GM21367 (cell line): ENCODE results near the gene TMTC4.

ENCODE experiments used
- ATAC-seq: cut with Tn5 transposase; IDR thresholded peaks from one replicate; pipeline ENCODE4 v1.9.1; 2021; ENCODE audit not compliant: unreplicated experiment

The TMTC4 gene

DNA sequence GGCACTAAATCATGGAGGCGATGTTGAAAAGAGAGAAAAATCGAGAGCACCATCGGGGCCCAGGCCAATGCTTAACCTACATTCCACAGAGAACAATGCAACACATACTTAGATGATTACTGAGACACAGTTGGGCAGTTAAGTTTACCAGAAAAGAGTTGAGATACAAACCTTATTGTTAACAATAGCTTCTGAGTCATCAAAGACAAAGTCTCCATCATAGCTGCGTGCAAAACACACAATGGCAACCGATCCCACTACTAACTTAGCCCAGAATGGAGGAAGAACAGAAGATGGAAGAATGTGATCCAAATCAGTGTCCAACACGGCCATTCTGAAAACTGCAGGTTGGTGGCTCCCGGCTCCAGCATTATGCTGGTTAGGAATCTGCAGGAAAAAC is 6.2 kb downstream of the TMTC4 start:
- no peak for ATAC-seq

DNA sequence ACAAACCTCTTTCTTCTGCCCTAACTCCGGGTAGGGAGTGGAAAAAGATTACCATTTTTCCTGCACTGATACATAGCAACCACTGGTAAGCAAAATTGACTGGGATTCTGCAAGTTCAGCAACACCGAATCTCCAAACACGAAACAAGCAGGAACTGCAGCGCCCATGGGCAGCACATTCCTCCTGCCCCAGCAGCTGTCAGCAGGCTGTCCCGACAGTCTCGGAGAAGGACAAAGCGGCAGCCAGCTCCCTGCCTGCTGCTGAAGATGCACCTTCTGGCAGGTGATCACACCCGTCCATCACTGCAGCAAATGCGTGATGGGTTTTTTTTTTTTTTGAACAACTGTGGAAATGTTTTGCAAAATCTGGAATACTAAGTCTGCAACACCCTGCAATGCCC is 6.7 kb downstream of the TMTC4 start:
- no peak for ATAC-seq

DNA sequence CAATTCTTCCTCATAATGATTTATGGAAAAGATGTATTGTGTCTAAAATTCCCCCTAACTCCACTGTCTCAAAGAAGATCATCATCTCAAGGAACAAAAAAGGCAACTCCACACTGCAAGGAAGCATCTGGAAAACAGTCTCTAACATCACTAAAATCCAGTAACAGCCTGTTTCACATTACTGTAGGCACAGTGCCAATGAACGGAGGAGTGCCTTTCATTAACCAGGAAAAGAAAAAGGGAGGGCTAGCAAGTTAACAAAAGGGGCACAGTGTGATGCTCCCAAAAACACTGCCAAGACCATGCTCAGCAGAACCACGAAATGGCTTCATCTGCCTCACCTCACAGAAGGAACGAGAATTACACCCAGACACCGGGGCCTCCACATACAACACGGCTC is 8.5 kb downstream of the TMTC4 start:
- ATAC-seq = no peak

DNA sequence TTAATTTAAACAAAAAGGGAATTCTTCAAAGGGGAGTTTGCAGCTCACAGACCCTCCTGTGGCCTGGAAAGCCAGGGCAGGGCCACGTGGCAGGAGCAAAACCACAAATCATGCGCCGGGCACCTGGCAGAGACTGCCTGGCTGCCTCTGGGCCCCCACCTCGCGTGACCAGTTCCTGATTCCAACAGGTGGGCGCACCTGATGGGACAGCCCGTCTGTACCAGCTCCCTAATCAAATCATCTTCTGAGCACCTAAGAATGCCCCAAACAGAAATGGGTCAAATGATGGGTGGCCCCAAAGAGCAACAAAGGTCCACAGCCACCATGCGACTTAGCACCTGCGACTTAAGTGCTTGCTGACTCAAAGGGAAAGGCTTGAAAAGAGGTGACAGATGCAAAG is 9.2 kb downstream of the TMTC4 start:
- no peak for ATAC-seq

DNA sequence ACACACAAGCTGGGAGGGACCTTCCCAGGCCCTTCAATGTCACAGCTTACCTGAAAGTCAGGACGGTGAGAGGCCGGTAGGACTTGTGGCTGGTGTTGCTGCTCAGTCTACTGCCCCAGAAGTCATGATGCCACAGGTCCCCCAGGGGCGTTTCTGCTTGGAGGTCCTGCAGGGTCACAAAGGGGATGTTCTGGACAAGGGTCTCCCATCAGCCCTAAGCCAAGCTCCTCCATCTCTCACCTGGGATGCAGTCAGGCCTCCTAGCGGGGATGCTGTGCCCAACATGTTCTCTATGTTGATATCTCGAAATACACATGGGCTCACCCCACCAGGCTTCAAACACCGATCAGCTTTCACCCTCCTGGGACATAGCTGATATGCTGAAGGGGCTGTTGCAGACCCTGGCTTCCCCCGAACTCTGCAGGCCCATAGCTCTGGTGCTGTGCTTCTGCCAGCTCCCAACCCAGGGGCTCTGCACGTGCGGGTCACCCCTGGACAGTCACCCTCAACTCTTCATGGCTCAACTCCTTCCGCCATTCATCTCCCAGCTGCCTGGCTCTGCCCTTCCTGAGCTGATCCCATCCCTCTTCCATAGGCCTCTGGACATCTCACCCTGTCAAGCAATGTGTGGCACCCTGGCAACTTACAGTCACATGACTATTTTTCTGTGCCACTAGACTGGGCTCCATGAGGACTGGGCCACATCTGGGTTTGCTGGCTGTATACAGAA is 10.3 kb downstream of the TMTC4 start:
- no peak for ATAC-seq

DNA sequence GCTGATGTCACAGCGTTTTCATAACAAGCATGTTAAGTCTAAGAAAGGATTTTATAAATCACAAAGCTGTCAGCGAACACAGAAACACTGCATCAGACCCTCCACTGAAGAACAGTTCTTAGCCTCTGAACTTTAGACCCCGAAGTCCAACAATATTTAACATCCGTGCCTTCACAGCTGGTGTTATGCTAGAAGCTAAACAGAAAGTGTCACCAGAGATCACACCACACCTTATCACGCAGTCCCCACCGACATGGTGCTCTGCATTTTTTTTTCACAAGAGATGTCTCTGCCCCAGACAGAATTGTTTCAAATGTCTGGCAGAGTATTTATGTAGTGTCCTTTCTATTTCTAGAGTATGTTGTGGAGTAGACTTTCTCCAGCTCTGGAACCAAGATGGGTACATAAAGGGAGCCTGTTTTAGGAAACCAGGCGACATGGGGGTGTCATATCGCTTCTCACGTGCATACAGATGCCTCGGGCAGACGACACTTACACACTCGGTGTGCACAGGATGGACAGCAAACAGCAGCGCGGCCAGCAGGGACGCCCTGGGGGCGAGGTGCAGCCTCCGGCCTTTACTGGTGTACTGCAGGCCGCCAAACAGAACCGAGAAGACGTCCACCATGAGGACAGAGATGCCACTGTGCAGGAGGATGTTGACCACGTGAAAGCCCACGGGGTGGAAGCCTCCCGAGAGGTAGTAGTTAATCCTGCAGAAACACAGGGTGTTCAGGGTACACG is 12.0 kb downstream of the TMTC4 start:
- no peak for ATAC-seq

DNA sequence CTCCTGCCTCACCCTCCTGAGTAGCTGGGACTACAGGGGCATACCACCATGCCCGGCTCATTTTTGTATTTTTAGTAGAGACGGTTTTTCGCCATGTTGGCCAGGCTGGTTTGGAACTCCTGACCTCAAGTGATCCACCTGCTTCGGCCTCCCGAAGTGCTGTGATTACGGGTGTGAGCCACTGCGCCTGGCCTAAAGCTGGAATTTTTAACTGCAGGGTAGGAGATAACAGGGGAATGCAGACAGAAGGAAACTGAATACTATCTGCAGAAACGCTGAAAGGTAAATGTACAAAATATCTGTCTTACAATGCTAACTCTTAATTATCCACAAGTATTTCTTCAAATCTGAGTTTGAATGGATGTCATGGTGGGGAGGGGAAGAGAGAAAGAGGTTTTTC is 13.8 kb downstream of the TMTC4 start:
- no peak for ATAC-seq

DNA sequence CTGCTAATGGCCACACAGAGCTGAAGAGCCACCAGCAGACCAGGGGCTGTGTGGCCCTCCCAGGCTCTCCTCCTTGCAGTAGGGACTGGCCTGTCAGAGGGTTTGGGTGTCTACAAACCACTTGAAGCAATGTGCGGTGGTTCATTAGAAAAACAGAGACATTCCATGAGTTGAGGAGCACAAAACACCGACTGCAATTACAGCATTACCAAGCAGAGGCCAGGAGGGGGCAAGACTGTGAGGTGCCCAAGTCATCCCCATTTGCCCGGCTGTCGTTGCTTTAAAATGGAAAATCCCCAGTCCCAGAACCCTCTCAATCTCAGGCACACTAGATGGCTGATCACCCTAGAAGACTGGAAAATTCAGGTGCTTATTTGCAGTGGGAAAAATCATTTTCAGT is 15.0 kb downstream of the TMTC4 start:
- no peak for ATAC-seq

DNA sequence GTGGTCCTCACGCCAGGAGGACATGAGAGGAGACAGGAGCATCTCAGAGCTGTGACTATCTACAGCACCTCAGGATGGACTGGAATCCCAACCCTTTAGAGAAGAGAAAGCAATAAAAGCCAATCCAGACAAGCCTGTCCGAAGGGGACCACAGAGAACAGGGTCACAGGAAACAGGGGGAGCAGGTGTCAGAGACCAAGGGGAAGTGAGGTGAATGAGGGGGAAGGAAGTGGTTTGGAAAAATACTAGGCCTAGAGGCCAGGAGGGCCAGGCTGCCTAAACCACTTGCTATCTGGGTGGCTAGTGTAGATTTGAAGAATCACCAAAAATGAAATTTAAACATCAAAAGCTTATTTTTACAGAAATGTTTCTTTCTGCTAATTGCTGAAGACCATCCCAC is 16.2 kb downstream of the TMTC4 start:
- ATAC-seq = no peak

DNA sequence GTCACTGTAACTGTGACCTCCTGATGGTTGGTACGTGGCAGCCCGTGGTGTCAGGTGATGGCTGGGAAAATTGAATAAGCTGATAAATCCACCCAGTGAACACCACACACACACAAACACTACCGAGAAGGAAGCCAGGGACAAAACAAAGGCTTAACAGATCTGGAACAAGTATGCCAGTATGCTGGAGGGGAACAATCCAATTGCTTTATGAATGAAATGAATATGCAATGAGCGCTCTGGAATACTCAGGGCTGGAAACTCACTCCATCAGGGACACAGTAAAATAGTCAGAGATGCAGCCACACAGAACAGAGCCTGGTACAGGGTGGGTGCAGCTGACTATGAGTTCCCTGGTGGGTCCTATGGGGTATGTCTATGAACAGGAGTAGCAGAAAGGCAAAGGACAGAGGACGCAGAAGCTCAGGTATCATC is 16.7 kb downstream of the TMTC4 start:
- ATAC-seq = no peak

DNA sequence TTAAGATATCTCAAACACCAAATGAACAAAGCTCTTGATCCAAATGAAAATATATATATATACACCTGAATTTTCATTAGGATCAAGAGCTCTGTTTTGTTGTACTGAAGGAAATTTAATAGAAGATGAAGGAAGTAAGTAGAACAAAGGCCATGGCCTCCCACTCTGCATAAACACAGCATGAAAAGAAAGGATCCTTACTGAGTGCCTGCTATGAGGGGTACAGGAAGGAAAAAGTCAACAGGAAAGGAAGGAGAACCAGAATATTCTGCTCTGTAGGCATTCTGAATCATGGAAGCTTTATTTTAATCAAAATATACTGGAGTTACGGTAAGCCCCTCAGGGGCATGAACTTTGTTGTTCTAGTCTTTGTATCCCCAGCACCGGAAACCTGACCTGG is 22.1 kb downstream of the TMTC4 start:
- ATAC-seq = no peak

DNA sequence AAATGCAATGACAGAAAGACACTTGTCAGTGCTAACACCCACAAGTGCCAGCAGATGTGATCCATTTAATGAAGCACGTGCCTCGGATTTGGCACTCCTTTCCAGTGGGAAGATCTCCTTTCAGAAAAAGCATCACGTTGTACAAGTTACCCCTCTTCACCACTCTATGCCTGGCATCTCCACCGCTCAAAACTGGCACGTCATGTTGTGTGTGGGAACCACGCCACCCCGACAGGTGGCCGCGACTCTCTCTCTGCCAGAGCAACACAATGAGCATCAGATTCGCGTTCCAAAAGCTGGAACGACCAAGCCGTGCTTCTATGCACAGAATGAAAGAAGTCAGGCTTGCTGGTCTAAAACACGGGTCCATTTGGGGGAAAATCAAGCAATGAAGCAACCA is 24.3 kb downstream of the TMTC4 start:
- ATAC-seq = no peak

DNA sequence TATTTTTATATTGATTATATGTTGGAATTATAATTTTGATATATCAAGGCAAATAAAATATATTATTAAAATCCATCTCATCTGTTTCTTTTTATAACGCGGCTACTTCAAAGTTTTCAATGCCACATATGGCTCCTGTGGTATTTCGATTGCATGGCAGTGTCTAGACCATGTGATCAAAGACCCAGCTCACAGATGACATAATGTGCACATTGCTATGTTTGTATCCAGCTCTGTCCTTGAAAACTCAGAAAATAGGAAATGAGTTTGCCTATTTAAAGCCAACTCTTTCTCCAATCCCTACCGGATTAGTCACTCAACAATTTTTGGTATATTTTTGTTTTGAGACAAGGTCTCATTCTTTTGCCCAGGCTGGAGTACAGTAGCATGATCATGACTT is 26.2 kb downstream of the TMTC4 start:
- ATAC-seq = no peak

DNA sequence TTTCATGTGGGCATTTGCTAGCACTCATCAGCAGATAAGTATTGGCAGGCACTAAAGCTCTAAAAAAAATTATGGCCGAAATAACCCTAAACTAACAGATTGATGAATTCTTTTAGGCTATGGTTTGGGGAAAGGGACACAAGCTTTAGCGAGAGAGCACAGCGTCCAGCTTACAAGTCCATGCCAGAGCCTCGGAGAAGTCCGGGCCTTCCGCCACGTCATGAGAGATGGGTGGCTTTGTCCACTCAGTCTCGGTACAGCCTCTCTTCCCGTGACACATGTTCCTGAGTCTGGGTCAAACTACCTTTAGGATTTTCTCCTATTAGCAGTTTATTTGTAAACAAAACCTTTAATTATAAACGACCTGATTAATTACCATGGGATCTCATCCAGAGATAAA is 27.7 kb downstream of the TMTC4 start:
- no peak for ATAC-seq

DNA sequence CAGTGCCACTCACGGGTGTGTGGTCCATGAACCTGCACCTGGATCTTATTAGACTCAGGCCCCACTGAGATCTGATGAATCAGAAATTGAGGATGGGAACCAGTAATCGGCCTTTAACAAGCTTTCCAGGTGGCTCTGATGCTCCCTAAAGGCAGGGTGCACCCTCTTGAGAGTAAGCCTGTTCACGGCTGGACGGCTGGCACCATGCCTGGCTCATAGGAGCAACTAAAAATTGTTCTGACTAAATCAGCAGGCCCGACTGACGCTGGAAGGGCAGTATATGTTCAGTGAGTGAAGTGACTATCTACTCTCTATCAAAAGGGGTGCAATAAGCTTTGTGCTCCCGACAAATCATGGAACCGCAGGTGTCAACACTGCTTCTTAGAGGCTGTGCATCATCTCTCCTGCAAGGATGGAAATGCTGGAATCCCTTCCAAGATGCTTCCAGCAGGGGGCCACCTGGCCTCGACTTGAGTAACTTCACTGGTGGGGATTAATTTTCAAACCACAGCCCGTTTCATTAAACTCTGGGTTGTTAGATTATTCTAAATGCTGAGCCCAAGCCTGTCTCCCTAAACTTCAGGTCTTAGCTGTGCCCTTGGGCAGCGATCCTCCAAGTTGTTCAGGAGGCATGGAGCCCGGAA is 28.4 kb downstream of the TMTC4 start:
- no peak for ATAC-seq

DNA sequence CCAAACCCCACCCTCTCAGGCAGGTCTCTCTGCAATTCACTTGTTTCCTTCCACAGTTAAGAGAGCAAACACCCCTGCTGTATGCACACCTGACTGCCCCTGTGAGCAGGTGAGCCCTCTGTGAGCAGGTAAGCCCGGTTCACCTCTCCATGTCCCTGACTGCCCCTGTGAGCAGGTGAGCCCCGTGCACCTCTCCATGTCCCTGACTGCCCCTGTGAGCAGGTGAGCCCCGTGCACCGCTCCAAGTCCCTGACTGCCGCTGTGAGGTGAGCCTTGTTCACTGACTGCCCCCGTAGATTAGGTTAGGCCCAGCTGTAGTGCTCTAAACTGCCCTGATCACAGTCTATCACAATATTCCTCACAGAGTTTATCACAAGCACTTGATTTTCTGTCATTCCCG is 29.2 kb downstream of the TMTC4 start:
- no peak for ATAC-seq

DNA sequence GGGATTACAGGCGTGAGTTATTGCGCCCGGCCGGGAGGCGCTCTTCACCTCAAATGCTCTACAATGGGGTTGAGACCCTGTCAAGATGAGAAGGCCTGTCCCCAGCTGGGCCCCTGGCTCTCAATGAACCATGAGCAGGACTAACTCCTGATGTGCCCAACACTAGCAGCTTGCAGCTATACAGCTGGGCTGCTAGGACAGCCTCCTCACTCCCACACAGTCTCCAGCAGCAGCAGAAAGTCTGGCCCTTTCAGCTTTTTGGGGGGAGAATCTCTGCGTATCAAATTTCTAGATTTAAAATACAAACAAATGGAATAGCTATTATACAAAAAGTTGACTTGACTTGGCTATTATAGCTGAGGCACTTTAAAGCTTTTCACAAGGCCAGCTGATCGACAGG is 30.2 kb downstream of the TMTC4 start:
- no peak for ATAC-seq

DNA sequence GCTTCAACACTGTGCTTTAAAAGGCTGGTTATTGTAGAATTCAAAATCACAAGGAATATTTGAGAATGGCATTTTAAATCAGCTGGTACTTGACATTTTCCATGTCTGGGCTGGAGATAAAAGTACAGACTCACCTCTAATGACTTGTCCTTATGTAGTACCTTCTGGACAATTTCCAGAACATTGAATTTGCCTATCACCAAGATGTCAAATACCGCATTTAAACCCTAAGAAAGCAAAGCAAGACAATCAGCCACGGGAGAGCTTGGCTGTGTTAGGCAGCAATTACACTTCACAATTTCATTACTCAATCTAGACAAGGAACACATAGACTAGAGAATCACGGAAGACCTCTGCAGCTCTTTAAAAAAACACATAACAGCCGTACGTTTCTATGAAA is 36.8 kb downstream of the TMTC4 start:
- no peak for ATAC-seq

DNA sequence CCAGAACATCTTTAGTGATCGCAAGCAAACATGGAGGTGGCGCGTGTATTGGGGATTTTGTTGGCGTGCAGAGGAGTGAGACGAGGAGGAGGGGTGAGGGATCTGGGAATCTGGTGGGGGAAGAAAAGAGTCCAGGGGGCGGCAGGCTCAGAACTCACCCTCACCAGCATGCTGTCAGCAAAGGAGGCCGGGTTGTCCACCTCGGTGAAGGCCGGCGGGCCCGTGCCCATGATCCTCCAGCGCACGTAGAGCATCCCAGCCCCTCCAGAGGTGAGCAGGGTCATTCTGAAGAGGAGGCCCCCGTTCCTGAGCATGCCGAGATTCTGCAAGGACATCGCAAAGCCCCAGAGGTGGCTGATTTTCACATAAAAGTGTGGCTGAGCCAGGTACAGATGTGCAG is 37.2 kb downstream of the TMTC4 start:
- no peak for ATAC-seq

DNA sequence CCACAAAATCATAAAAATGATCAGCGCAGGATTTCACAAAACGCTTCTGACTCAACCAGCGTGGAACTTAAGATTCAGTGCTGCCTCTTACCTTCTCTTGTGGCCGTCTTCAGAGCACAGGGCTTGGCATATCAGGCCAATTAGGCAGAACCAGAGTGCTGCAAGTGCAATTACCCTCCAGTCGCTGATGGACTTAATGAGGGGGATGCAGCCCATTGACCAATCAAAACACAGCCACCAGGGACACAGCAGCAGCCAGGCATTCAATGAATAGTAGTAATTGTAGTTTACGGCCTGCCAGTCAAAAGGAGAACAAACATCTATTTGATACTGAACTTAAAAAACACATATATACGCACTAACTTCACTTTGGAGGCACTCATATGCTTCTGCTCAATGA is 38.2 kb downstream of the TMTC4 start:
- ATAC-seq = no peak

DNA sequence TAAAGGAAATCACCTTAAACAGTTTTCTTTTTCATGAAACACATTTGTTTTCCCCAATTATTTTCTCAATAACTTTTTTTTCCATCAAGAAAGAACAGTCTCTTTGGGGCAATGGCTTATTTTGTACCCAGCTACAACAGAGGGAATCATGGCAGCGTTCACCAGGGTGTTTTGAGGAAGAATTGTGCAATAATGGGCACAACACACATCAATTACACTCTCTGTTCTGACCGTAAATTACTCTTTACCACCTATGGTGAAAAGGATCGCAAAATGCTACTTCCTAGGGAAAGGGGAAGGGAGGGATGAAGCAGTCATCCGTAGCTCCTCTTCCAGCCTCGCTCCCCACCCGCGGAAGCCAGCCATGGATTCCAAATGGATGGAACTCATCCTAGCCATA is 38.6 kb downstream of the TMTC4 start:
- no peak for ATAC-seq

DNA sequence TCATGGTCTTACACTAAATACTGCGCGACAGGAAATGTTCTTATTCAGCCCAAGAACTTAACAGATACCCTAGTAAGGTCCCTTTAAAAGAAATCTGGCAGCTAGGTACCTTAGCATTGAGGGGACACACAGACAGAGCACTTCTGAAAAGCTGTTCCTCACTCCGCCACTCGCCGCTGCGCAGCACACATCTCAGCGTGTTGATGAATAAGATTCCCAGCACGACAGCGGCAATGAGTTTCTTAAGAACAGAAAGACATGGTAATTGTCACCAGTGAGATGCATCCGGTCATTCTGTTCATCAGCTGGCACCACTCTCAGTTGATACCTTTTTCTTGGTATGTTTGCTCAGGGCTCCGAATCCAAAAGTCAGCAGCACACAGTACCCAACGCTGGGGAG is 39.9 kb downstream of the TMTC4 start:
- ATAC-seq = no peak
